Activated gamma-delta T cell treated with Interleukin-2 at 50 U/mL for 16 hours (primary cell): ENCODE measurements around the gene CHST5.
"Not testable (repeated sequence)": the region's sequence is repeated elsewhere in the genome, so short reads cannot be mapped to it uniquely, and the experiment has no call there.

ENCODE experiments used
- DNase-seq: peaks from one replicate; pipeline ENCODE4 v3.0.0-alpha.2; 2020

Gene CHST5

DNA sequence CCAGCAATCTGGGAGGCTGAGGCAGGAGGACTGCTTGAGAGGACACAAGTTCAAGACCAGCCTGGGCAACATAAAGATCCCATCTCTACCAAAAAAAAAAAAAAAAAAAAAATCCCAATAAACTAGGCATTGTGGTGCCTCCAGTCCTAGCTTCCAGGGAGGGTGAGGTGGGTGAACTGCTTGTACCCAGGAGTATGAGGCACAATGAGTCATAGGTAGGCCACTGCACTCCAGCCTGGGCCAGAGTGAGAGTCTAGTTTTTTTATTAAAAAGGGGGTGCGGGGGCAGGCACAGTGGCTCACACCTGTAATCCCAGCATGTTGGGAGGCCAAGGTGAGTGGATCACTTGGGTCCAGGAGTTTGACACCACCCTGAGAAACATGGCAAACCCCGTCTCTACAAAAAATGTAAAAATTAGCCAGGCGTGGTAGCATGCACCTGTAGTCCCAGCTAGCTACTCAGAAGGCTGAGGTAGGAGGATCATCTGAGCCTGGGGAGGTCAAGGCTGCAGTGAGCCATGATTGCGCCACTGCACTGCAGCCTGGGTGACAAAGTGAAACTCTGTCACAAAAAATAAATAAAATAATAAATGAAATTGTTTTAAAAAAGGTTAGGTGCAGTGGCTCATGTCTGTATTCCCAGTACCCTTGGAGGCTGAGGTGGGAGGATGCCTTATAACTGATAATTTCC, 32.8 kb downstream of the CHST5 start:
- no peak for DNase-seq

DNA sequence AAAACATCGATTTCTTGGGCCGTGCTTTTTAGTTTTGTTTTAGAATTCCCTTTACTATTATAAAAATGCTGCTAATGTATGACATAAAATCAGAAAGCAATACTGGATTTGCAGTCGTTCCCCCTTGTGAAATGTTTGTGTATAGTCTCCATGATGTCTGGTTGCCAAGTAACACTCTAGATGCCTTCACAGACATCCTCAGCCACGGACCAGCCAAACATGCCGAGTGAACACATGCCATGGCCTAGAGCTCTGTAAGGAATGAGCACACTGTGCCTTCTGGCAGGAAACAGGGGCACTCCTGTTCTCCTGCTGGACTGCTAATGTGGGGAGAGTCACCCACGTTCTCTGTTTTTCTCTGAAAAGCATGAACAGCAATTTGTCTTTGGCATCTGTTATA, 34.1 kb downstream of the CHST5 start:
- not testable (repeated sequence) for DNase-seq

- DNase-seq: no peak
Measured at GRCh38 chr16:75501359-75501758, 34.5 kb downstream of the CHST5 start.

- DNase-seq: not testable (repeated sequence)
Measured at GRCh38 chr16:75498605-75499322, 37.1 kb downstream of the CHST5 start.

DNA sequence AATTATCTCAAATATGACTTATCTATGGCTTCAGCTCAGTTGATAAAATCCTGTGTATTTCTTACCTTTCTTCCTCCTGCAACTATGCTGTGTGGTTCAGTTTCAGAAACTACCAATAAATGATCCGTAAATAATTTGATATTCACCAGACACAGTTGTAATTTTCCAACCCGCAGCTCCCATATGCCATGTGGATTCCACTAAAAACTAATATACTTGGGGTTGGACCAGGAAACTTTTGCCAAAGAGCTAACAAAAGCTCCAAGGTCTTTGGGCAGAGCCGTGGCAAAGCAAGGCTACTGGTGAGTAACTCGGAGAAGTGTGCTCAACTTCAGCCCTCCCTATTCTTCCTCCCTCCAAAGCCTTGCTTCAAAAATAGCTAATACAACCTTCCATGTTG, 38.4 kb downstream of the CHST5 start:
- no peak for DNase-seq

GRCh38 chr16:75495076-75495674, 40.7 kb downstream of the CHST5 start, which contains the start of gene CHST6:
Gene CHST6 (minus strand): TSS chr16:75495441. CDS start chr16:75479828, 15,613 bp downstream.
- no peak for DNase-seq

DNA sequence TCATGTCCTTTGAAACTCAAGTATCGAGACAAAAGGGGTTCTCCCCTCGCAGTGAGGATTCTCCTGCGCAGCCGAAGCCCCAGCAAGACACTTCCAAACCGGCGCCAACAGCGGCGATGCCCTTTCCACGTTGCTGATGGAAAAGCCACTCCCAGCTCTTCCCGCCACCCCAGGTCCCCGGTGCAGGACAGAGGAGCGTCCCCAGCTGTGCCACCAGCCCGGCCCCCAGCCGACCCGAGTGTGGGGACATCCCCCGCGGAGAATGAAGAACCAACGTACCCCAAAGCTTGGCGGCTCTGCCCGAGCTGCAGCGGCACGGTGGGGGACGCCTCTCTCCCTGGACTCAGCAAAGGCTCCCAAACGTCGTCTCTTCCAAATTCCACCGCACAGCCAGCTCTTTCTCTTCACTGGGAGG, 41.2 kb downstream of the CHST5 start:
- DNase-seq: no peak

DNA sequence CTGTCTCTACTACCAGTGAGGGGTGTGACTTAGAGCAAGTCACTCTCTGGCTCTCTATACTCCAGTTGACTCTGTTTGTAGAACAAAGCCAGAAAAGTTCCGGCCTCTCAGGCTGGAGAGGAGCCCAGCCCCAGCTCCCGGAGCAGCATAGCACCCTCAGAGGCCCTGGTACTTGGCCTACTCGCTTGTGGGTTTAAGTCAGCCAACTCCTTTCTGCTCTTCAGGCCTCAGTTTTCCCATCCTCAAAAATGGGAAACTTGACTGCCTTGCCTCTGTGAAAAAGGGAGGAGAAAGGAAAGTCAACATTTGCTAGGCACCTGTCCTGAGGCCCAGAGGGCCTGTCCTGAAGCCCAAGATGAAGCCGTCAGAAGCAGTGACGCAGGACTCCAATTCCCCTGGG, 41.7 kb downstream of the CHST5 start:
- no peak for DNase-seq

DNA sequence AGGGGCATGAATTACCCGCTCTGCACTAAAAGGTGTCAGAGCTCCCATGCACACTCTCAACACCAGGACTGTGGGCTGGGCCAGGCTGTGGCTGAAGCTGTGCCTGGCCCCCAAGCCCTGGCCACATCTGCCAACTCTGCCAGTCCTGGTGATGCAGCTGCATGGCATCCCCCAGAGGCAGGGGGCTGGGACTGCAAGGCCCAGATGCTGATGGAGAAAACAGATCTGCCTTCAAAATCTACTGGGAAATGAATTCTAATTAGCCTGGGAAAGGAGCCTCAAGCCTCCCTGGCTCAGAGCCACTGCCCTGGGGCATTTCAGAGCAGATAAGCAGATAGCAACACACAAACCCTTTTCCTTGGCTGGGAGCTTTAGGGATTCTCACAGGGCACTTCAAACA, 44.0 kb downstream of the CHST5 start:
- no peak for DNase-seq

GRCh38 chr16:75488322-75488721, 47.6 kb downstream of the CHST5 start:
- no peak for DNase-seq

DNA sequence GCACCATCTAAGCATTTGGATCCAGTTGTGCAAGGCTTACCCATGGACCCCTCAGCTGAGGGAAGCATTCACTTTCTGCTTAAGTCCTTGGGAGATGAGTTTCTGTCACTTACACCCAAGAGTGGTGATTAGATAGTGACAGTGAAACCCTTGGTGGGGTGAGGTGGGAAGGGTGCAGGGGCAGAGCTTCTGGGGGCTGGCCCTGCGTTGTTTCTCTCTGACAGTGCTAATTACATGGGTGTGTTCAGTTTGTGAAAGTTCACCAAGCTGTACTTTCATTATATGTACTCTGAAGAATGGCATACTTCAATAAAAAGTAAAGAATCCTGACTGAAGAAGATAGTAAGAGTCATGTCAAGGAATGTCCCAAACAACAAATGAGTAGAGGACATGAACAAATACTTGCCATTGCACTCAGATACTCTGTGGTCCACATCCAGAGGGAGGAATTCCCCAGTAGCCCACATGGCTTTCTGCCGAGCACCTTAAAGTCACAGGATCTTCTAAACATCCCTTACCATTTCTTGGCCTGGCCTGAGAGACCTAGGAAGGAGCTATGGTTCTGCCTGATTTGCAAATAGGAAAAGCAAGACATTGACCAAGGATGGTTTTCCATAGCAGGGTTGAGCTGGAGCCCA, 49.1 kb downstream of the CHST5 start:
- no peak for DNase-seq

GRCh38 chr16:75486014-75486675, 49.8 kb downstream of the CHST5 start:
- no peak for DNase-seq

- no peak for DNase-seq
Measured at GRCh38 chr16:75485230-75486013, 50.5 kb downstream of the CHST5 start.

- DNase-seq: no peak
Measured at GRCh38 chr16:75483222-75483621, 52.7 kb downstream of the CHST5 start.

DNA sequence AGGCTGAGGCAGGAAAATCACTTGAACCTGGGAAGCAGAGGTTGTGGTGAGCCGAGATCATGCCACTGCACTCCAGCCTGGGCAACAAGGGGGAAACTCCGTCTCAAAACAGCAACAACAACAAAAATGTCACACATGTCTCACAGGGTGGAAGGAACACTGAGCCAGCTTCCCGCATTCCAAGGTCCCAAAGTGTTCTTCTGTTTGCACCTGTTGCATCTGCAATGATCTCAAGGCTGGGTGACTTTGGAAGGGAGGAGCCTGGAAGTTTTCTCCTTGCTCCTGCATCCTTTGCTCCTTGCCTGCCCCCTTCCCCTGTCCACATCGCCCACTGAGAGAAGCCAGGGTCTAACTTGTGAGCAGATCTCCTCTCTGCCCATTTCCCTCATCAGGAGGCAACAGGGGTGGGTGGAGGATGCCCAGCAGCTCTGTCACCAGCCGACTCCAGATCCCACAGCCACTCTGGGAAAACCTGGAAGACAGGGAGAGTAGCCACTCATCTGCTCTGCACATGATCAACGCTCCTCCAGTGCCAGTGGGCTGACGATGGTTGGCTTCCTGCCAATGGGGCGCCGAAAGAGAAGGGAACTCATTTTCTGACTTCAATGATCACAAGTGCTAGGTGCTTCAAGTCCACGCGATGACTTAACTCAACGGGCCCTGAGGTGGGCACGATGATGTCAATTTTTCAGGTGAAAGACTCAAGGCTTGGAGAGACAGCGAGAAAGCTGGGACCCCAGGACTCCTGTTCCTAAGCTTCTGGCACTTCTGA, 53.3 kb downstream of the CHST5 start:
- DNase-seq: no peak

GRCh38 chr16:75481475-75481874, 54.4 kb downstream of the CHST5 start:
- DNase-seq: no peak

GRCh38 chr16:75479421-75479990, 56.4 kb downstream of the CHST5 start:
- no peak for DNase-seq
